Measurements from ENCODE around the gene TMED1.

GRCh38 chr19:10830931-10831779 is 4.9 kb downstream of the TMED1 start:
- no peak for TF ChIP-seq POLR2A (IDR thresholded peaks at IDR 0.05; ENCODE audit: borderline replicate concordance, extremely low read depth, insufficient read depth, insufficient read length)
- no peak for TF ChIP-seq EZH2 (IDR thresholded peaks at IDR 0.05)
- TF ChIP-seq POLR2AphosphoS5 (IDR thresholded peaks at IDR 0.05; ENCODE audit: low read depth, low read length), result no peak
- TF ChIP-seq CTCF (IDR thresholded peaks at IDR 0.05 in 2 of 3, conservative IDR thresholded peaks at IDR 0.05 in 1 of 3; ENCODE audit: borderline replicate concordance in 1 of 3, insufficient read depth in 1 of 3, low read depth in 2 of 3, low read length in 2 of 3), result no peak
